Stimulated activated CD8-positive, alpha-beta memory T cell treated with anti-CD3 and anti-CD28 coated beads, Interleukin-15, amount 100 ng/mL, for 24 hours (primary cell): ENCODE data around the gene NTRK2.

Experiments used
- DNase-seq: peaks from one replicate; pipeline ENCODE4 v3.0.0-alpha.2; 2020; ENCODE audit warnings: low read depth

The NTRK2 gene

DNA sequence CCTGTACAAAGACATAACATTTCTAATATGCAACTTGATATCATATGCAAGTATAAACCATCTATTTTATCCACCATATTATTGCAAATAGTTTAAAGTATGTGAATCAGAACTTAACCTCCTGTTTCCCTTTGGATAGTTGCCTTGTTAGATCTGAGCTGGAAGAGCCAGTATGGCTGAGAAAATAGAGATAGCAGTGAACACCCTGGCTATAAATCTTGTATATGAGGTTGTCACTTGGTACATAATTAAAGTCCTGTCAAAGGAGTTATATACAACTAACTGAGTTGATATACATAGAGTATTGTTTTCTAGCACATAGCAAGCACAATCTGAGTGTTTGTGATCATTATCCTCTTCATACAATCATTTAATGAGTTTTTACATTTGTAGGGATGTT lies 272.3 kb downstream of the NTRK2 start:
- no peak for DNase-seq

GRCh38 chr9:84943482-84944050 lies 274.0 kb downstream of the NTRK2 start:
- no peak for DNase-seq

DNA sequence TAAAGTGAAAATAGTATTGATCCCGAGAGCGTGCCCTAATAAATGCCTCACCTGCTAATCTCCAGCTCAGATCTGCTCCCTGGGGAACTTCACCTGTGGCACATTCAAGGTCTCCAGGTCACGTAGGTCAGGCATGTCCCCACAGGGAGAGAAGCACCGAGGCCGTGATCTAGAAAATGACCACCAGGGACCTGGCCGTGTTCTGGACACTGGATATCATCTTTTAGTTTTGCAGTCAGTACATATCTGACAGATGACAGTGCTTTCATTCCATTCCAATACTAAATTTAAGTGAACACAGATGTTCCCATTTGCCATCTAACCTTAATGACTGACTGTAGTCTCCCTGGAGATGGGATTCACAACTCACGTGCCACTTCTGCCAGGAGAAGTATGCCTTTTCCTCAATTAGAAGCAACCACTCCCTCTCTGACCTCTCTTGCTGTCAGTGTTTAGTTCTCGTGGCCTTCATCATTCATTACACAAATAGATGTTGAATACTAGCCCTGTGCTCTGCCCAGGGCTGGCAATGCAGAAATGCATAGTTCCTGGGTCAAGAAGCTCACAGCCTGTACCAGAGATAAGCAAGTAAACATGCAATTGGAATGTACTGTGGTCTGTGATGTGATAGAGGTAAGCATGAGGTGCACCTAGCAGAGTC lies 276.5 kb downstream of the NTRK2 start:
- no peak for DNase-seq

GRCh38 chr9:84947412-84947972 lies 278.0 kb downstream of the NTRK2 start:
- DNase-seq, result no peak

- DNase-seq, result no peak
These were observed 279.7 kb downstream of the NTRK2 start for GRCh38 chr9:84949258-84949657.

DNA sequence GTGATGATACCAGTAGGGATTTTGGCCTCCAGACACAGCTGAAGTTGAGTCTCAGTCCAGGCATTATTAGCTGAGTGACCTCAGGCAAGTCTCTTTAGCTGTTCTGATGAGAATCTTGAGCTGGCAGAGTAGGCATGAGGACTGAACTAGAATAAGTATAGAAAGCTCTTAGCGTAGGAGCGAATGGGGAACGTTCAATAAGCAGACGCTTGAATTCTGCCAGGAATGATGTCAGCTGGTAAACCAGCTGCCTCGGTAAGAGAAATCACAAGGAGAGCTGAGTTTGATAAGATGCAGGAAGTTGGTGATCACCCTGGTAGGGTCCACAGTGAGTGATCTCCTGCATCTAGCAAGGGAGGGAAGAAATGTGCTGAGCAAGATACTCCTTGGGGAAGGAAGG lies 280.4 kb downstream of the NTRK2 start:
- no peak for DNase-seq

GRCh38 chr9:84950879-84951811 lies 281.6 kb downstream of the NTRK2 start:
- DNase-seq, result no peak

DNA sequence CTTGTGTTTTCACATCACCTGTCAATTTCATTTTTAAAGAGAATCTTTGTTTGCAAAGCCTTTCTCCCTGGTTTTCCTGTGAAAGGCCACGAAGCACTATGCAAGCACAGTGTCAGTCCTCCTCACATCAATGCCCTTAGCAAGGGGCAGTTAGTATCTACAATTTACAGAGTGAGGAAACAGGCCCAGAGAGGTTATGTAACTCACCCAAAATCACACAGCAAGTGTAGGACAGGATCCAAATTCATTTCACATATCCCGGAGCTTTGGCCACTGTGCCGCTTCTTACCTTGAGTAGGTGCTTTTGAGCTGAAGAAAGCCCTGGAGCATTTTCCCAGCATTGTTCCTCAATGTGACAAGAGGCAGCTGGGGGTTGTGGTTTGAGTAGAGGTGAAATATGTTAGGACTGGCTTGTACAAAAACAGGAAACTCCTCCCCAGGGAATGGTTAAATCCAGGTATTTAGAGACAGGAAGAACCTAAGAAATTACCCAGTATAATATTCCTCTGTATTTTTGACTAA lies 283.8 kb downstream of the NTRK2 start:
- DNase-seq, result no peak

- peak; percentile 2 for DNase-seq
These were observed 284.5 kb downstream of the NTRK2 start for GRCh38 chr9:84953797-84954705.

- DNase-seq, result no peak
These were observed 285.6 kb downstream of the NTRK2 start for GRCh38 chr9:84955155-84955554.

DNA sequence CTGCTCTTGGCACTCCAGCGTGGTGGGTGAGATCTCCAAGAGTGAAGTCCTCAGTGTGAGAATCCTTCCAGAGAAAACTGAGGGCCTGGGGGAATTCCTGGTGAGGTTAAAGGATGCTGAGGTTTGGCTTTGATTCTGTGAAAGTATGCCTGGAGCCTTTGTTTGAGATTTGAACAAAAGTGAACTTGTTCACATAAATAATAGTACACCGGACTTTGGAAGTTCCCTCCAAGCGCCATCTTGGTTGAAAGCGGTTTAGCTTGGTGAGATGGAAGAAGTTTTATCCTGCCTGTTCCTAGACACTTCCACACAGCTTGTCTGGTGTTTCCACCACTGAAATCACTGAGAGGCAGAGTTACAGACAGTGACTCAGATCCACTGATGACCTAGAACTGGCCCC lies 286.4 kb downstream of the NTRK2 start:
- DNase-seq, result no peak

- no peak for DNase-seq
These were observed 289.8 kb downstream of the NTRK2 start for GRCh38 chr9:84959339-84959738.

GRCh38 chr9:84966876-84967830 lies 297.6 kb downstream of the NTRK2 start:
- no peak for DNase-seq

DNA sequence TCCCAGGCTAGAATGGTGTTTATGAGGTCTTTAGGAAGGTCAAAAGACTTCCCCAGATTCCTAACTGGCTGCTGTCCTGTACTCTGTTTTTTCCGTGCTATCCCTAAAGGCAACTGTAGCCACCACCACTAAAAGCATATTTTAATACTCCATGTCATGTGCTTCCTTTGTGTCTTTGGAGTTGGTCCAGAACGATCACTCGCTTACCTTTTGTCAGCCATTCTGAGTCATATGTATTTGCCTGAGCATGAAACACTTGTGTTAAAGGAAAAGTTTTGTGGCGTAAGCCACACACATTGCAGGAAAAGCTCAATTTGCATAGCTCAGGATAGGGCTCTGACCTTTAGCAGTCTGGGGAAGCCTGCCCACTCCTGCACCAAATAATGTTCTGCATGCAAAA lies 299.6 kb downstream of the NTRK2 start:
- no peak for DNase-seq

GRCh38 chr9:84969736-84970135 lies 300.2 kb downstream of the NTRK2 start:
- no peak for DNase-seq

DNA sequence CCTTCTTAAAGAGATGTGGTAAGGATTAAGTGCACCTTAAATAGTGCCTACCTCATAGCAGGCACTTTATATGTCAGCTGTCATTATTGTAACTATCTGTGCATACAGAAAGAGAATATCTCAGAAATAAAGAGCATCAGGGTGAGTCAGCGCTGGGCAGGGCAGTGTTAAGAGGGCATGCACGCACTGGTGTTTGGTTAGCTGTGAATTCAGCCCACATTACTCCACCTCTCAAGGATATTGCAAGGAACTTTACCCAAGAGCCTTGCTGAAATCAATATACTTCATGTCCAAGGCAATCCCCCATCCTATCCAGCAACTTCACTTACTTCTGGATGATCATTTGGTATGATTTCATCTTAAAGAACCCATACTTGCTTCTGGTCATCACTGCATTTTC lies 300.9 kb downstream of the NTRK2 start:
- DNase-seq, result no peak

DNA sequence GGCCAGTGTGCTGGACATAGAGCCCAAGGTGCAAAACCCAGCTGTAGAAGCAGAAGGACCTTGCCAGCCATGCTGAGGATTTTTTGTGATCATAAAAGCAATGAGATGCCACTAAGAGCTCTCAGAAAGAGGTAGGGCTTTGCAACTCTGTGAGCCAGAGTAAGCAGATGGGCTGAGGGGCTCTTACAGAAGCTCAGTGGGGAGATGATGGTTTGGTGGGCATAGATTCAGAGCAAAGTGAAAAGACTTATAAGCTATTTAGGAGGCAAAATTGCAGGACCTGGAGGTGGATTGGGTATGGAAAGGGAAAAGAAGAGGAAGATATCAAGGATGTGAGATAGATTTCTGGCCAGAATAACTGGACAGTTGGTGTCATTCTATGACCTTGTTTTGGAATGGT lies 302.0 kb downstream of the NTRK2 start:
- no peak for DNase-seq

GRCh38 chr9:84974258-84974657 lies 304.7 kb downstream of the NTRK2 start:
- no peak for DNase-seq

- DNase-seq, result no peak
These were observed 305.3 kb downstream of the NTRK2 start for GRCh38 chr9:84974855-84975254.

GRCh38 chr9:84975926-84976325 lies 306.4 kb downstream of the NTRK2 start:
- no peak for DNase-seq
